ENCODE results near the gene KRTAP12-4. TPM values are rescaled to one million over a fixed set of nuclear protein-coding genes. Genes with fewer than 3 reads are reported as not detected.

The KRTAP12-4 gene
- total RNA-seq, 1 experiment from 2014 or later, result not detected

GRCh38 chr21:44656868-44657267 is 2.4 kb upstream of the KRTAP12-4 start:
- TF ChIP-seq EZH2 (IDR thresholded peaks at IDR 0.05; ENCODE audit: low read depth) (no peak), CTCF (conservative IDR thresholded peaks at IDR 0.05) (no peak)
- no peak overlapping the region for H3K27ac ChIP-seq

GRCh38 chr21:44653656-44654575 is 543 bp downstream of the KRTAP12-4 start:
- Histone ChIP-seq H4K20me1 (ENCODE audit: insufficient read depth) (no peaks in the 10 kb centered on the region), H3F3A (ENCODE audit: insufficient read depth, low read depth) (no peaks in the 10 kb centered on the region), H3K9me3 (ENCODE audit: insufficient read depth, low read depth) (no peaks in the 10 kb centered on the region), H3K36me3 (ENCODE audit: low read depth) (no peaks in the 10 kb centered on the region), H3K4me3 (no peak overlapping the region), H2AFZ (no peak overlapping the region), H3K4me2 (no peak overlapping the region), H3K27me3 (ENCODE audit: insufficient read depth, low read depth) (peaks cover 83% of the 10 kb centered on the region), H3K27ac (no peak overlapping the region), H3K4me1 (replicated peaks; ENCODE audit: insufficient read depth) (no peaks in the 10 kb centered on the region), H3K9me2 (ENCODE audit: insufficient read depth) (no peaks in the 10 kb centered on the region), H3K79me2 (ENCODE audit: low read depth) (no peaks in the 10 kb centered on the region)
- ChIA-PET CTCF (no interaction called here), POLR2A (ENCODE audit: unreplicated experiment) (no interaction called here)
- TF ChIP-seq EZH2 (IDR thresholded peaks at IDR 0.05; ENCODE audit: low read depth), result no peak
- no peak for TF ChIP-seq CTCF (conservative IDR thresholded peaks at IDR 0.05)
- no peak for DNase-seq
- no TSS peak for BruUV-seq (replicated peaks)
- intact Hi-C loops (cut with micrococcal nuclease; ENCODE audit: unreplicated experiment), result no loop called here

More at GRCh38 chr21:44656868-44657267, 2.4 kb upstream of the KRTAP12-4 start:
- no TSS peak for BruUV-seq (replicated peaks)
- Histone ChIP-seq H3K9me3 (ENCODE audit: insufficient read depth, low read depth) (no peaks in the 10 kb centered on the region), H3K79me2 (ENCODE audit: low read depth) (no peaks in the 10 kb centered on the region), H4K20me1 (ENCODE audit: insufficient read depth) (no peaks in the 10 kb centered on the region), H3K36me3 (ENCODE audit: low read depth) (no peaks in the 10 kb centered on the region), H2AFZ (no peak overlapping the region), H3K4me2 (no peak overlapping the region), H3K4me3 (no peak overlapping the region), H3F3A (ENCODE audit: insufficient read depth, low read depth) (no peaks in the 10 kb centered on the region), H3K9me2 (ENCODE audit: insufficient read depth) (no peaks in the 10 kb centered on the region), H3K4me1 (replicated peaks; ENCODE audit: insufficient read depth) (no peaks in the 10 kb centered on the region), H3K27me3 (ENCODE audit: insufficient read depth, low read depth) (peaks cover 70% of the 10 kb centered on the region)
- ChIA-PET CTCF (no interaction called here), POLR2A (ENCODE audit: unreplicated experiment) (no interaction called here)
- DNase-seq, result no peak
- intact Hi-C loops (cut with micrococcal nuclease; ENCODE audit: unreplicated experiment), result no loop called here

- TF ChIP-seq EZH2 (IDR thresholded peaks at IDR 0.05; ENCODE audit: low read depth) (no peak), CTCF (conservative IDR thresholded peaks at IDR 0.05) (no peak)
- Histone ChIP-seq H3F3A (ENCODE audit: insufficient read depth, low read depth) (no peaks in the 10 kb centered on the region), H3K27me3 (ENCODE audit: insufficient read depth, low read depth) (peaks cover 83% of the 10 kb centered on the region), H3K9me3 (ENCODE audit: insufficient read depth, low read depth) (no peaks in the 10 kb centered on the region), H2AFZ (no peak overlapping the region), H3K4me1 (replicated peaks; ENCODE audit: insufficient read depth) (no peaks in the 10 kb centered on the region), H3K79me2 (ENCODE audit: low read depth) (no peaks in the 10 kb centered on the region), H3K4me3 (no peak overlapping the region), H3K36me3 (ENCODE audit: low read depth) (no peaks in the 10 kb centered on the region), H3K4me2 (no peak overlapping the region), H4K20me1 (ENCODE audit: insufficient read depth) (no peaks in the 10 kb centered on the region), H3K9me2 (ENCODE audit: insufficient read depth) (no peaks in the 10 kb centered on the region), H3K27ac (no peak overlapping the region)
- POLR2A ChIA-PET (ENCODE audit: unreplicated experiment), result no interaction called here
- intact Hi-C loops (cut with micrococcal nuclease; ENCODE audit: unreplicated experiment), result no loop called here
- no peak for DNase-seq
- BruUV-seq (replicated peaks), result no TSS peak
- CTCF ChIA-PET, result no interaction called here
These were observed 1.3 kb downstream of the KRTAP12-4 start for GRCh38 chr21:44653123-44653522.

All from PC-9 (cell line).